Measurements from ENCODE around the gene SLC25A42.

GRCh38 chr19:19110410-19111135, 46.8 kb downstream of the SLC25A42 start:
- TF ChIP-seq CTCF (conservative IDR thresholded peaks at IDR 0.05 in 1 of 2, IDR thresholded peaks at IDR 0.05 in 1 of 2; ENCODE audit: extremely low read depth in 1 of 2, insufficient read depth in 1 of 2, low read depth in 1 of 2, low read length in 2 of 2) (peak in 1 of 2 donors; percentile 20), EZH2 (IDR thresholded peaks at IDR 0.05; ENCODE audit: borderline replicate concordance, low read length) (no peak)
